ENCODE data around the gene ISX.

GRCh38 chr22:35126993-35127392 lies 61.0 kb downstream of the ISX start:
- TF ChIP-seq EZH2phosphoT487 (IDR thresholded peaks at IDR 0.05; ENCODE audit: borderline replicate concordance, low read depth, low read length) = no peak
- TF ChIP-seq CTCF (conservative IDR thresholded peaks at IDR 0.05; ENCODE audit: low read length) = no peak

All from OCI-LY7 (cell line).